Caki2 (cell line): ENCODE data around the gene COPS8. TPM values are rescaled to one million over a fixed set of nuclear protein-coding genes. Genes with fewer than 3 reads are reported as not detected.
A peak's percentile ranks its signal among the peaks of the same experiment; 100 is the strongest.

Experiments used
- DNase-seq: peaks from one replicate; pipeline ENCODE4 v3.0.0-alpha.2; 2015; ENCODE audit warnings: low read depth
- in situ Hi-C: cut with HindIII; loops from 2 replicates; pipeline ENCODE4 v1.10.0; 2016; ENCODE audit warnings: low sequenced_read_pairs, low pct_unique_long_range_greater_than_20kb, mixed read lengths
- total RNA-seq: library from RNA; depleted of rRNA; stranded (reverse); fragments of >200 nt; shearing (Covaris generic); gene quantifications from 2 replicates; pipeline ENCODE4 v1.2.3, GENCODE V29; 2014; ENCODE audit warnings: low replicate concordance; rRNA removed

Gene COPS8
- total RNA-seq = 70.8 and 99.6 TPM in 2 replicates

DNA sequence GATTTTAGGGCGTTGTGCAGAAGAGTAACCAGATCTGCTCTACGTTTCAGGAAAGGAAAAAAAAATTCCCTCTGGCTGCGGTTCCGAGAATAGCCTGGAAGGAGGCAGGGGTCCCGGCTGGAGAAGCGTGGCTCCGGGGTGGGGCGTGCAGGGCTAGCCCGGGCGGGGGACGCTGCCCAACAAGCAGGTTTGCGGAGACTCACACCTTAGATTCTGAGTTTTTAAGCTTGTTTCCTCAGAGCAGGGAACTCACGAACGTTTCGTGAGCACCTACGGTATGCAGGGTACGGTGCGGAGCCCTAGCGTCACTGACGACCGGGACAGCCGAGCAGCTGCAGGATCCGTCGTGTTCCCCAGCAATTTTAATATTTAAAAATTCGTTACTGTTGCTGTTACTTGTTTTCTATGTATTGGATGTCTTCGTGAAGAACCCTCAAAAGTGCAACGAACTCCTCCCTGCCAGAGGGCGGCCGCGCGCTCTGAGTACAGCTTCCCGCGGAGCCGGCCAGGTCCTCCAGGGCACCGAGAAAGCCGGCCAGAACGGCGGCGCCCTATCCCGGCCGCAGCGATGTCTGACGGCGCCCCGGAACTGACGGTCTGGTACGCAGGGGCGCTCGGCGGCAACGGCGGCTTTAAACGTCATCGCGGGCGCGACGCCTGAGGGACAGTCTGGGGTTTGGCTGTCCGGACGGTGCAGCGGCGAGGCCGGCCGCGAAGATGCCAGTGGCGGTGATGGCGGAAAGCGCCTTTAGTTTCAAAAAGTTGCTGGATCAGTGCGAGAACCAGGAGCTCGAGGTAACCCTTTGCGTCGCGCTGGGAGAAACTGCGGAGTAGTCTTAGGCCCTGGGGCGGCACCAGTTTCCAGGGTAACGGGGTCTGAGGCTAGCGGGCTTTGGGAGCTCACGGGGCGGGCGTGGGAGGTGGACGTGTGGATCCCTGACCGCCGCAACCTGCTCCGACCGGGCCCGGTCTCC lies at the start of gene COPS8:
COPS8 (plus strand) TSS at position 642 of the 974 bp plus-strand sequence; CDS start at position 718, 76 bp downstream.
- peak; percentile 79 for DNase-seq
- in situ Hi-C loops = no loop called here

DNA sequence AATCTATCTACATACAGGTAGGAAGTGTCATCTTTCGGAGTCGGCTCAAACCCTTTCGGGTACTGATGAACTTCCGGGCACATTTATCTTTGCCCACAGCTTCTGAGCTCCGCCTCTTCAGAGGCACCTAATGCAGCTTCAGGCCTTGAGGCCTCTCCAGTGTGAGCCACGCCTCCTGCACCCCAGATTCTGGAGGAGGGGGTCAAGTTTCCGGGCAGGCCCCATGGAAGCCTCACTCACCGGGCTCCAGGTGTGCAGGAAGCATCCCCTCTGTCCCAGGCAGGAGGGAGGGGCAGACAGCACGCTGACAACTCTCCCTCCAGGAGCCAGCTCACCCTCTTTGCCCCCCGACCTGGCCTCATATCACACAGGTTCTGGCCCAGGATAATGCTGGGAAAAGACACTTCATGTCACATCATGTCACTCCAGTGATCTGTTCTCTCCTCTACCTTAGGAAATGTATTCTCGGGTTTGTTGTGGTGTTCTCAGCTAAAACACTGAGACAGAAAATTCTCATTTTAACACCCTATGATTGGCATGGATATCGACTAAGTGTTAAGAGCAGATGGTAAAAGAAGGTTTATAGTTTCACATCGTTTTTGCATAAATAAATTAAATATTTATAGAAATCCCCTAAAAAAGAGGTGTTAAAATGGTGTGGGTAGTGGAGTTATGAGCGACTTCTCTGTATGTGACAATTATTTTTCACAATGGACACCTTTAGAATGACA lies 46.2 kb upstream of the COPS8 start:
- in situ Hi-C loops = no loop called here
- no peak for DNase-seq

DNA sequence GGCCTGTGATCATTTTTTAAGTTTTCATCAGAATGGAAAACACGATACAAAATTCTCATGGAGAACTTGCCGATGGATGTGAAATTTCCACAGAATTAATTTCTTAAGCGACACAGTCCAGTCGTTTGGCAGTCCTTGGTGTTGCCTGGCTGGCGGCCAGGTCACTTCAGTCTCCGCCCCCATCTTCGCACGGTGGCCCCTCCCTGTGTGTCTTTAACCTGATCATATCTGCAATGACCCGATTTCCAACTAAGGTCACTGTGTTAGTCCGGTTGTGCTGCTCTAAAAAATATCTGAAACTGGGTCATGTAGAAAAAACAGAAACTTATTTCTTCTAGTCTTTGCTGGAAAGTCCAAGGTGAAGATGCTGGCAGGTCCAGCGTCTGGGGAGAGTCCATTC lies 44.5 kb upstream of the COPS8 start:
- in situ Hi-C loops = no loop called here
- DNase-seq = no peak

DNA sequence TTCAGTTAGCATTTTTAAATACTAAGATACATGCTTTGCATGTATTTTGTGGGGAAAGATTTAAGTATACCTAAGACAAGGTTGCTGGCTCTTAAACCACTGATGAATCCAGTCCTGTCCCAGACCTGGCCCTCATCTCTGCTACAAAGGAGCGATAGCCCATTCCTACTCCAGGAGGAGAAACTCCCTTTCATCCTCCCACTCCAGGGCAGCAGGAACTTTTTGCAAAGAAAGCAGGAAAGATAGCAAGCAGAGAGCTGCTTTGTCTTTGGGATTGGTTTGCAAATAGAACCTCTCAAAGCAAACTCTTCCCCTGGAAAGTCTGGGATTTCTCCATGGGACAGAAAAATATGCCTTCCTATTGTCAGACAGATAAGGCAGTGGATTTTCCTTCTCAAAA lies 43.6 kb upstream of the COPS8 start:
- DNase-seq = no peak
- in situ Hi-C loops = no loop called here

DNA sequence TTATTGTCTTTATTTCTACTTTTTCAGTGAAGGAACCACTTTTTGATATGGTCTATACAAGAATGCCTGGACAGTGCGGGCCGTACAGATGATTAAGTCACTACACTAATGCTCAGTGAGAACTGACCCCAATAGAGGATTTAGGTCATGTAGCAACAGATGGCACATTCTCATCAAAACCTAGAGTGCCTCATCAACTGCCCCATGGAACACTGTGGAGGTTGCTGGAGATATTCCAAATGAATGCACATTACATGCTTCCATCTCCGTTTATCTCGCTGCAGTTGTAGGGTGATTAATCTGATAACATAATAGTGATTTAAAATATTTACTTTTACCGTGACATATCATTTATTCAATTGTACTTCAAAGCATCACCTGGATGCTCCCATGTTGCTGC lies 41.8 kb upstream of the COPS8 start:
- no peak for DNase-seq
- in situ Hi-C loops = no loop called here

DNA sequence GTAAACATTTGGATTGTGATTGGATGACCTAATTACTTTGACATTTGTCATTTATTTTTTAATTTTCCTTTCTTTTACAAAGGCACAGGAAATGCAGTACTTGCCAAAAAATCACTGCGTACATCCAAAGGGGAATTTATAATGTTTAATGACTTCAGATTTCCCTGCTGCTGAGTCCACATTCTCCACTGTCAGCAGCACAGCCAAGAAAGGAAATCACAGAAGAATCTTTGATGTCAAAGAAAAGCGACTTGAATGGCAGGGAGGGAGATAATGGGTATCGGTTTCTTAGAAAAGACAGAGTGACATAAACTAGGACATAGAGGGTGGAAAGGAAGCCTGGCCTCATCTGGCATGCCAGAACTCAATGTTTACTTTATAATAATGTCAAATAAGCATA lies 41.4 kb upstream of the COPS8 start:
- in situ Hi-C loops = no loop called here
- no peak for DNase-seq

DNA sequence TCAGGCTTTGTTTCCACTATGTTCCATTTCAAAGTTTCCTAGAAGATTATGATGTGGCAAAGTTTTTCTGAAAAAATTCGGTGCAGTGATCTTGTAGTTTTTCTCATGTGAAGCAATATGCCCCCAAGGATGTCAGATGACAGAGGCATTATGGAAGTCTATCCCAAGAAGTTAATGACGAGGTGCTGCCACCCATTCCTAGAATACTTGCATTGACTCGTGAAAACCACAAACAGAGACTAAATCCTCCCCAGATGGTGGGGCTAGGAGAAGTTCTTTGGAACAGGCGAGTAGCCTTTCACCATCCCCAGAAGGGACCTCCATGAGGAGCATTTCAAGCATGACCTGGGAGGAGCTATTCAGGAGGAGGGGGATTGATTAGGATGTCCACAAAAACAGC lies 40.2 kb upstream of the COPS8 start:
- in situ Hi-C loops = no loop called here
- no peak for DNase-seq

DNA sequence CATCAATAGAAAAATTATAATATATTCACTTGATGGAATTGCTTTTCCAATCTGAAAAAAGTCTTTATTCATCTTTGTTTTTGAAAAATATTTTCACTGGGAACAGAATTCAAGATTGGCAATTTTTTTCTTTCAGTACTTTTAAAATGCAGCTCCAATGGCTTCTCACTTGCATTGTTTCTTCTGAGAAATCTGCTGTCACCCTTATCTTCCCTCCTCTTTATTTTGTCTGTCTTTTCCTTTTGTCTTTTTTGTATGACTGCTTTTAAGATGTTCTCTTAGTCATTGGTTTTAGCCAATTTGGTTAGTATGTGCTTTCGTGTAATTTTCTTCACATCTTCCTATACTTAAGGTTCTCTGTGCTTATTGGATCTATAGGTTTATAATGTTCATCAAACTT lies 37.1 kb upstream of the COPS8 start:
- in situ Hi-C loops = no loop called here
- no peak for DNase-seq

DNA sequence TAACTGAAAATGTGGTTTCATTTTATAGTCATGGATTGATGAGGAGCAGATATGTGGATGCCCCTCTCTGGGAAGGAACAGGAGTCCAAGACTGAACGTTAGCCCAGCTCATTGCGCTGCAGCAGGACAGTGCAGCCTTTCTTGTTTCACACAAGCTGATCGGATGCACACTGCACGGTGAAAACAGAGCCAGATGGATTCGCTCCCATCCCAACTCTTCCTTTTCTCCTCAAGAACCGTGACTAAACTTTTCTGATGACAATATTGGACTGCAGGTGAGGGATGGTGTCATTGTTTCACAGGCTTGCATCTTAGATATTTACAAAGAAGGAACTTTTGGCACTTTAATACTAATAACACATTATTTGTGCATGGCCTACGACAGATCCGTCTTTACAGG lies 33.8 kb upstream of the COPS8 start:
- no peak for DNase-seq
- in situ Hi-C loops = no loop called here

DNA sequence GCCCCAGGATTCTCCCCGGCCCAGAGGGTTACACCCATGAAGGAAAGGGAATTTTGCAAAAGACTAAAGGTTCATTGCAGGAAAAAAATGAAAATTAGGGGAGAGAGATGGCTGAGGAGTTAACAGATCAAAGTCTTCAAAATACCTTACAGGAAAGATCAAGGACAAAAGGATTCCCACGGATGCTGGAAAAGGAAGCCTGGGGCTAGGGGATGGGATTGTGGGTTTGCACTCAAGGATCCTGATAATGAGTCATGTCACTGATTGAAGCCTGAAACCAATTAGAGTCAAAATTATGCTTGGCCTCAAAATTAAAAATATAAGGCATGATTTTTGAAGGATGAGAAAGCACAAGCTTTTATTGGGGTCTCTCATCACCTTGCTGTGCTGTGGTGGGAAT lies 32.6 kb upstream of the COPS8 start:
- DNase-seq = no peak
- in situ Hi-C loops = no loop called here

DNA sequence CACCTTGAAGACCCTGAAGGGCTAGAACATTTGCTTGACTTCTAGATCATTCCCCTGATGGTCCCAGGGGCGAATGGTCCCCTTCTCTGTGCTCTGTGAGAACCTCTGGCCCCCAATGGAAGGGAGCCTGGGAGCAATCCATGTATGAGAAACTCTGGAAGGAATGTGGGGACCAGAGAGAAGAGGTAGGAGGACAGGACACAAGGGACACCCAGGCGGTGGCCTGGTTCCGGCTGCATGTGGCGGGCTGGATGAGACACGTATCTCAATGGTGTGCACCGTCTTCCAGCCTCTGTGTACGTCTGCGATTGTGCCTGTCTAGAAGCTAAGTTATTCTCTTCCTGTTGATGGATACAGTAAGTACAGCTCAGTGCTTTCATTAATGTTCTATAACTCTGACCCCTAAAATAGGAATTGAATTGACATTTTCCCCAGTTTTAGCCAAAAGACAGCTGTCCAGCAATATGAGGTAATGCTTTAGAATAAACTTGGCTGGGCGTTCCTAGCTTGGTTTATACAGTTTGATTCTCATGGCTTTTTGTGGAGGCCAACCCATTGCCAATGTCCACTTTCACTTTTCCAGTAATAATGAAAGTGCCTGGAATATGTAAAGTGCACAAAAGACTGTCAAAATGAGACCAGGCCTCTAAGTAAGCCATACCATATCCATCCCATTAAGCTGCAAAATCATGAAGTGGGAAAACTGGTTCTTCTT lies 30.1 kb upstream of the COPS8 start:
- in situ Hi-C loops = no loop called here
- DNase-seq = no peak

DNA sequence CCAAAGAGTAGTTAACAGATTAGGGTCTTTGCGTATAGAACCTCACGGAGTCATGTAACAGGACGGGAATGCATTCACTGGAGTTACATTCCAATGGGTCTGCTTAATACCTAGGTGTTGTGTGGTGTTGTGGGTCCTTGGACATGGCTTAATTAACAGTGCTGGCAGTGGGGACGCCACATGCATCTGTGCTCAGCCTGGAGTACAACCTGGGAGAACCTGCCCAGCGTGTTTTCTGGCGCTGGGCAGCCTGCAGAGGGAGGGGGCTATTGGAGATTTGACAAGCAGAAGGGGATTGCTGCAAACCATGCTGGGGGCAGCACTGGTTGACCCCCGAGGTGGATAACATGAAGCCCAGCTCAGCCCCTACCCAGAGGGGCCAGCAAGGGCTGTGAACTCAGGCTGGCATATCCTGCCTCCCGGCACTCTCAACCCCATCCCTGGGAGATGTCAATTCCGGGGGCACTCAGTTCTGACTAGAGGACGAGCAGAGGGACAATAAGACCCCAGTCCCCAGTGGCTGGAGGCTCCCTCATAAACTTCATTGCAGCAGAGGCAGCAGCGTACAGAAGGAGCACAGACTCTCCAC lies 29.3 kb upstream of the COPS8 start:
- in situ Hi-C loops = no loop called here
- no peak for DNase-seq

DNA sequence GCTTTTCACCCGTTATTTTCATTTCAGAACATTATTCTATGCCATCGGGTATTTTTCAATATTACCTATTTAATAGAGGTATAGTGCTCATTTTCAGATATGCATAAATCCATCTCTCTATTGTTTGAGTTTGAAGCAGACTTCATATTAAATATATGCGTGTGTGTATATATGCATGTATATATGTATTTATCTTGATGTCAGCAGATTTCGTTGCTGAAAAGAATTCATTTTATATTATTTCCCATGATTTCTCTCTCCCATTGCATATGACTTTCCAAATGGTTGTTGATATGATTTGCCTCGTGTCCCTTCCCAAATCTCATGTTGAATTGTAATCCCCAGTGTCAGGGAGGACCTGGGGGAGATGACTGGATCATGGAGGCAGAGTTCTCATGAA lies 28.6 kb upstream of the COPS8 start:
- in situ Hi-C loops = no loop called here
- no peak for DNase-seq

DNA sequence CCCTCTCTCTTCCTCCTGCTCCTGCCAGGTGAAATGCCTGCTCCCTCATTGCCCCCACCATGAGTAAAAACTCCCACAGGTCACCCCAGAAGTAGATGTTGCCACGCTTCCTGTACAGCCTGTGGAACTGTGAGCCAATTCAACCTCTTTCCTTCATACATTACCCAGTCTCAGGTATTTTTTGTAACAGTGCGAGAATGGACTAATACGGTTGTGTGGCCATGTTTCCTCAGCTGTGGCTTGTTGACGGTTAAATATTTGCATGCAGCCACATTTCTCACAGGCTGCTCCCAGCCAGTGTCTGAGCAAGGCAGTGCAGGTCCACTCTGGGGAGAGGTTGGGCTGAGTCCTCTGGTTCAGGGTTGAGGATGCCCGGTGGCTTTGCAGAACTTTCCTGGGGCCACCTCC lies 27.8 kb upstream of the COPS8 start:
- in situ Hi-C loops = no loop called here
- no peak for DNase-seq

DNA sequence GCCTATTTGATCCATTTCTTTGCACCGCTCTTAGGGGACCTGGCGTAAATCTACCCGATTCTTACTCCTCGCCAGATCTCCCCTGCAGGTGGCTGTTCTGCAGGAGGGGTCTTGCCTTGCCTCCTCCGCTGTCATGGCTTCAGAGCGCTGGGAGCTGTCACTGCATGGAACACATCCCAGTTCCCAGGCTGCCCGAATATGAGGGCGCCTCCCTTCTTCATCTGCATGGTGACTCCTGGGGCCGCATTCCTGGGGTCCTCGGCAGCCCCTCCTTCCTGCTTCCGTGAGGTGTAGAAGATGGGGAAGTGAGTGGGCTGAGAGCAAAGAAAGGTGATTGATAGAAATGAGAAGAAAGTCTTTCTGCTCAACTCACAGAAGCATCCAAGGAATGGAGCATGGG lies 27.3 kb upstream of the COPS8 start:
- no peak for DNase-seq
- in situ Hi-C loops = no loop called here

DNA sequence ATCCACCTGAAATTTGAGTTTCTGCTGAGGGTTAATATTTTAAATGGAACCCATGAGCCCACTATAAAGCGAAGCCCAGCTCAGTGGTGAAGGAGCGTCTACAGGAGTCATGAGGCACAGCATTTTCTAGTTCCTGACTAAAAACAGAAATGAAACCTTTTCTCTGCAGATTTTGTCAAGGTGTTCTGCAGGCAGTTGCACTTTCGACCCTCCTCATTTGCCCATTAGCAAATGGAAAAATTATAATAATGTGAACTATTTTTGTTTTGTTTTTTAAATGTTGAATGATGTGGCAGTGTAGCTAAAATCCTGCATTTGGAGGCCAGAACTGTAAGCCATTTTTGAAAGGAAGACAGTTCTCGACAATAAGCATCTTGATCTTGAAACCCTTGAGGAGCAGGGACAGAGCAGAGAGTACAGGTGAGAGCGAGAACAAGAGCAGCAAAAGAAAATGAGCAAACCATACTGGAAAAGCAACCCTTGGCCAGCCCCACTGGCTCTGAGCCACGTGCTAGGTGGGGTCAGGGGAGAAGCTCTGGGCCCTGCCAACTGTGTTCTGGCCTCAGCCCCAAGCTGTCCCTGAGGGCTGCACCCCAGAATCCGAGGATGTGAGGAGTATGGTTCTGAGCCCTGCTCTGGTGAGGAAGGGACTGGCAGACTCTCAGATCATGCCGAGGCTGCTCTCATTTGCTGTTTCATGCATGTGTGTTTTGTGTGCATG lies 26.4 kb upstream of the COPS8 start:
- in situ Hi-C loops = no loop called here
- DNase-seq = no peak

DNA sequence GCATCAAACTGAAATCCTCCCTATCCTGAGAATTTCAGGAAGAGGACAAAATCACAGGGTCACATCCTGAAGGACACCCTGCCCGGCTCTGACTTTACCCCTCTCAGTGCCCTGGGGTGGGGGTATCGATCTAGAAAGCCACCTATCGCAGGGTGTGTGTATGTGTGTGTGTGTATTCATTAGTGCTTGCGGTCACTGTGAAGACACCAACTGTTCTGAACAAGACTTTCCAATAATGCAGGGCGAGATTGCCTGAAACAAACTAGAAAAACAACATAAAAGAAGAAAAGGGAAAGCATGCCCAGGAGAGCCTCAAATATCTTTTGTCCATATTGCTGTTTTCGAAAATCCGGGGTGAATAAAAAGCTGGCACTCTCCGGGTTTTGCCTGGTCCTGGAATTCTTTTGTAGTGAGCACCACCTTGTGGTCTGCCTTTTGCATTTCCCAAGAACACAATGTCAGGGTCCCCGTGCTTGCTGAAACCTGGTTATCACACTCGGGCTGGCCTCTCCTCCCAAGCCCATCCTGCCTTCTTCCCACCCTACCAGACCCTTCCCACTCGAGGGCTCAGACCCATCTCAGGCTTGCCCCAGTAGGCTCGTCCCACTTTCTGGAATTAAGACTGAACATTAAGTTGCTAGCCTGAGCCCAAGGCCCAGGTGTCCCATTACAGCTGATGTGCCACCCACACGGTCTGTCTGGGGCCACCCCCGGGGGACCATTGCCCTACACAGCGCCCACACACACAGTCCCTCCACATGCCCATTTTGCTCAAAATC lies 25.0 kb upstream of the COPS8 start:
- peak; percentile 25 for DNase-seq
- in situ Hi-C loops = no loop called here
